Astrocyte (in vitro differentiated cells and primary cell): ENCODE data around the gene ANKRD44. TPM values are rescaled to one million over a fixed set of nuclear protein-coding genes. Genes with fewer than 3 reads are reported as not detected.
"Not testable (repeated sequence)": the region's sequence is repeated elsewhere in the genome, so short reads cannot be mapped to it uniquely, and the experiment has no call there.

Experiments used
- DNase-seq: peaks from one replicate; pipeline ENCODE4 v3.0.0-alpha.2; 2010; ENCODE audit warnings: low read depth
- FAIRE-seq: peaks from 2 replicates; lab custom pipeline; 2011; peaks lifted over from hg19 to GRCh38; lab: Jason Lieb, UNC
- H2AFZ ChIP-seq: 2 replicates; pipeline ENCODE4 v1.6.0; 2012; ENCODE audit warnings: low read depth, low read length, inconsistent platforms
- H3K27ac ChIP-seq: 2 replicates; pipeline ENCODE4 v1.5.1; 2011; ENCODE audit warnings: low read depth, low read length, inconsistent platforms
- H3K27me3 ChIP-seq: 2 replicates; pipeline ENCODE4 v1.6.0; 2011; ENCODE audit warnings: low read length, inconsistent platforms; ENCODE audit not compliant: insufficient read depth
- H3K36me3 ChIP-seq: 2 replicates; pipeline ENCODE4 v1.5.1; 2011; ENCODE audit warnings: low read length, inconsistent platforms; ENCODE audit not compliant: insufficient read depth
- H3K4me1 ChIP-seq: 2 replicates; pipeline ENCODE4 v1.5.1; 2011; ENCODE audit warnings: low read length, inconsistent platforms; ENCODE audit not compliant: insufficient read depth
- H3K4me2 ChIP-seq: 2 replicates; pipeline ENCODE4 v1.6.0; 2012; ENCODE audit warnings: low read length, inconsistent platforms
- H3K4me3 ChIP-seq: 2 replicates; pipeline ENCODE4 v1.5.1; 2011; ENCODE audit warnings: low read depth, mild to moderate bottlenecking, low read length, inconsistent platforms; ENCODE audit not compliant: insufficient read depth
- H3K79me2 ChIP-seq: 2 replicates; pipeline ENCODE4 v1.6.0; 2012; ENCODE audit warnings: mild to moderate bottlenecking, low read length, inconsistent platforms; ENCODE audit not compliant: insufficient read depth
- H3K9ac ChIP-seq: 2 replicates; pipeline ENCODE4 v1.6.0; 2012; ENCODE audit warnings: mild to moderate bottlenecking, low read length, inconsistent platforms
- H3K9me3 ChIP-seq: 2 replicates; pipeline ENCODE4 v1.5.1; 2012; ENCODE audit warnings: low read depth, mild to moderate bottlenecking, low read length, inconsistent platforms; ENCODE audit not compliant: insufficient read depth
- H4K20me1 ChIP-seq: 2 replicates; pipeline ENCODE4 v1.6.0; 2012; ENCODE audit warnings: low read length, inconsistent platforms; ENCODE audit not compliant: insufficient read depth
- H3K27ac Mint-ChIP-seq: one replicate; pipeline ENCODE4 v1.8.0; 2021; ENCODE audit warnings: mild to moderate bottlenecking, mixed read lengths; ENCODE audit not compliant: unreplicated experiment
- H3K27me3 Mint-ChIP-seq: one replicate; pipeline ENCODE4 v1.8.0; 2021; ENCODE audit warnings: low read depth, mixed read lengths; ENCODE audit not compliant: unreplicated experiment
- H3K36me3 Mint-ChIP-seq: one replicate; pipeline ENCODE4 v1.8.0; 2021; ENCODE audit warnings: low read depth, mixed read lengths; ENCODE audit not compliant: unreplicated experiment
- H3K4me1 Mint-ChIP-seq: one replicate; pipeline ENCODE4 v1.8.0; 2021; ENCODE audit warnings: low read depth, mixed read lengths; ENCODE audit not compliant: unreplicated experiment
- H3K4me3 Mint-ChIP-seq: one replicate; pipeline ENCODE4 v1.8.0; 2021; ENCODE audit warnings: mild to moderate bottlenecking, moderate library complexity, mixed read lengths; ENCODE audit not compliant: unreplicated experiment
- H3K9me3 Mint-ChIP-seq: one replicate; pipeline ENCODE4 v1.8.0; 2021; ENCODE audit warnings: mild to moderate bottlenecking, mixed read lengths; ENCODE audit not compliant: unreplicated experiment
- EZH2 ChIP-seq: IDR thresholded peaks from 2 replicates; pipeline ENCODE4 v1.6.1; 2012; ENCODE audit warnings: mild to moderate bottlenecking, low read length, inconsistent platforms; ENCODE audit not compliant: insufficient read depth
- total RNA-seq: library from RNA; stranded (reverse); gene quantifications from 2 replicates; pipeline ENCODE4 v1.2.1, GENCODE V29; 2021
- TF ChIP-seq, protein P1 (sequence below): IDR thresholded peaks from 2 replicates; pipeline ENCODE4 v1.5.1; 2011; ENCODE audit warnings: low read depth, mild to moderate bottlenecking, inconsistent platforms, low read length, moderate library complexity; ENCODE audit not compliant: insufficient read depth

Gene ANKRD44
- total RNA-seq, 1 donor from 2014 or later, result 7.2 TPM

DNA sequence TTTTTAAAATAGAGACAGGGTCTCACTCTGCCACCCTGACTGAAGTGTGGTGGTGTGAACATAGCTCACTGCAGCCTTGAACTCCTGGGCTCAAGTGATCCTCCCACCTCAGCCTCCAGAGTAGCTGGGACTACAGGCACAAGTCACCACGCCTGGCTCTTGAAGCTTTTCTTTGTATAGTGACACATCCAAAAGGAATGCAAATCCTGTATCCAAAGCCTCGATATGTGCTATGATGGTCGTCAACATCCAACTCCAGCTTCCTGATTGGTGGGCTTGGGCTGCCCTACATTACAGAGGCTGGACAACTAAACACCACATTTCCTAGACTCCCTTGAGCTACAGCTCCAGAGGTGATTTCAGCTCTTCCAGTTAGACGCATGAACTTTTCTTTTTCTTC, 282.4 kb downstream of the ANKRD44 start:
- Mint-ChIP-seq H3K4me3 (no peak overlapping the region), H3K27me3 (no peaks in the 10 kb centered on the region), H3K4me1 (no peaks in the 10 kb centered on the region), H3K27ac (no peak overlapping the region), H3K36me3 (peaks cover 4% of the 10 kb centered on the region), H3K9me3 (peaks cover 10% of the 10 kb centered on the region)
- no peaks in the 10 kb centered on the region for H3K27me3 ChIP-seq
- no peaks in the 10 kb centered on the region for H4K20me1 ChIP-seq
- no peak for FAIRE-seq
- H3K79me2 ChIP-seq, result no peaks in the 10 kb centered on the region
- H3K4me3 ChIP-seq, result no peak overlapping the region
- no peak overlapping the region for H3K27ac ChIP-seq
- H2AFZ ChIP-seq, result no peak overlapping the region
- peak; percentile 84 for DNase-seq
- peaks cover 3% of the 10 kb centered on the region for H3K4me1 ChIP-seq
- no peaks in the 10 kb centered on the region for H3K36me3 ChIP-seq
- no peaks in the 10 kb centered on the region for H3K9me3 ChIP-seq
- TF ChIP-seq, protein P1, sequence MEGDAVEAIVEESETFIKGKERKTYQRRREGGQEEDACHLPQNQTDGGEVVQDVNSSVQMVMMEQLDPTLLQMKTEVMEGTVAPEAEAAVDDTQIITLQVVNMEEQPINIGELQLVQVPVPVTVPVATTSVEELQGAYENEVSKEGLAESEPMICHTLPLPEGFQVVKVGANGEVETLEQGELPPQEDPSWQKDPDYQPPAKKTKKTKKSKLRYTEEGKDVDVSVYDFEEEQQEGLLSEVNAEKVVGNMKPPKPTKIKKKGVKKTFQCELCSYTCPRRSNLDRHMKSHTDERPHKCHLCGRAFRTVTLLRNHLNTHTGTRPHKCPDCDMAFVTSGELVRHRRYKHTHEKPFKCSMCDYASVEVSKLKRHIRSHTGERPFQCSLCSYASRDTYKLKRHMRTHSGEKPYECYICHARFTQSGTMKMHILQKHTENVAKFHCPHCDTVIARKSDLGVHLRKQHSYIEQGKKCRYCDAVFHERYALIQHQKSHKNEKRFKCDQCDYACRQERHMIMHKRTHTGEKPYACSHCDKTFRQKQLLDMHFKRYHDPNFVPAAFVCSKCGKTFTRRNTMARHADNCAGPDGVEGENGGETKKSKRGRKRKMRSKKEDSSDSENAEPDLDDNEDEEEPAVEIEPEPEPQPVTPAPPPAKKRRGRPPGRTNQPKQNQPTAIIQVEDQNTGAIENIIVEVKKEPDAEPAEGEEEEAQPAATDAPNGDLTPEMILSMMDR, result no peak
- no peak for TF ChIP-seq EZH2
- peak overlapping the region; percentile 4 for H3K4me2 ChIP-seq
- H3K9ac ChIP-seq, result no peak overlapping the region

DNA sequence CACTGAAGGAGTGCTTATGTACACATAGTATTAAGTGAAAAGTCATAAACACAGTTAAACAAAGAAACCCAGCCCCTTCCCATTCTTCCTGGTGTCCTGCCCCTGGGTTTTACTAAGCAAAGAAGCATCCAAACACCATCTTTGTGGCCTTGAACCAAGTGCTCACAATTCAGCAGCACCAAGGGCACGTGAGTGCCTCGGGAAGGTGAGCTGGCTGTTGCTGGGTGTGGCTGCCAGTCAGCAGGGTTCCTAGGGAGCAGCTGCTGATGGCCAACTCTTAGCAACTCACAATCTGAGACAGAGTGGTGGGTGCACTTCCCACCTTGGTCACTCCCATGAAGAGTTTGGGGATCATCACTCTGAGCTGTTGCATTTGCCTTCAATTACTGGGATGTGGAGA, 286.4 kb downstream of the ANKRD44 start:
- H3K4me1 Mint-ChIP-seq, result no peaks in the 10 kb centered on the region
- no peaks in the 10 kb centered on the region for H3K27me3 Mint-ChIP-seq
- no peaks in the 10 kb centered on the region for H3K36me3 ChIP-seq
- no peaks in the 10 kb centered on the region for H3K79me2 ChIP-seq
- no peaks in the 10 kb centered on the region for H3K27me3 ChIP-seq
- H3K4me1 ChIP-seq, result peaks cover 3% of the 10 kb centered on the region
- H3K36me3 Mint-ChIP-seq, result no peaks in the 10 kb centered on the region
- H3K4me2 ChIP-seq, result no peak overlapping the region
- H3K9me3 Mint-ChIP-seq, result peaks cover 5% of the 10 kb centered on the region
- no peak for DNase-seq
- H3K27ac ChIP-seq, result no peak overlapping the region
- H3K9me3 ChIP-seq, result no peaks in the 10 kb centered on the region
- H3K4me3 ChIP-seq, result no peak overlapping the region
- no peak overlapping the region for H3K27ac Mint-ChIP-seq
- FAIRE-seq, result no peak
- no peak overlapping the region for H3K9ac ChIP-seq
- H2AFZ ChIP-seq, result no peak overlapping the region
- no peak for TF ChIP-seq EZH2
- H4K20me1 ChIP-seq, result no peaks in the 10 kb centered on the region
- no peak overlapping the region for H3K4me3 Mint-ChIP-seq

DNA sequence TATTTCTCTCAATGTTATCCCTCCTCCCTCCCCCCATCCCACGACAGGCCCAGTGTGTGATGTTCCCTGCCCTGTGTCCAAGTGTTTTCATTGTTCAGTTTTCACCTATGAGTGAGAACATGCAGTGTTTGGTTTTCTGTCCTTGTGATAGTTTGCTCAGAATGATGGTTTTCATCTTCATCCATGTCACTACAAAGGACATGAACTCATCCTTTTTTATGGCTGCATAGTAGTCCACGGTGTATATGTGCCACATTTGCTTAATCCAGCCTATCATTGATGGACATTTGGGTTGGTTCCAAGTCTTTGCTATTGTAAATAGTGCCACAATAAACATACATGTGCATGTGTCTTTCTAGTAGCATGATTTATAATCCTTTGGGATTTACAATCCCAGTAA, 289.7 kb downstream of the ANKRD44 start:
- not testable (repeated sequence) for H3K79me2 ChIP-seq, H2AFZ ChIP-seq, H3K27me3 ChIP-seq, H4K20me1 ChIP-seq, H3K27ac Mint-ChIP-seq, H3K36me3 ChIP-seq, H3K9ac ChIP-seq, H3K4me3 Mint-ChIP-seq, H3K4me1 Mint-ChIP-seq, H3K27me3 Mint-ChIP-seq, H3K9me3 ChIP-seq, FAIRE-seq, H3K4me2 ChIP-seq, DNase-seq, H3K4me3 ChIP-seq, H3K4me1 ChIP-seq, H3K9me3 Mint-ChIP-seq, H3K27ac ChIP-seq, H3K36me3 Mint-ChIP-seq
